Neural crest cell (in vitro differentiated cells): ENCODE results near the gene RNF214. TPM values are rescaled to one million over a fixed set of nuclear protein-coding genes. Genes with fewer than 3 reads are reported as not detected.
"Not testable (repeated sequence)": the region's sequence is repeated elsewhere in the genome, so short reads cannot be mapped to it uniquely, and the experiment has no call there.

Experiments
- DNase-seq: peaks from one replicate; pipeline ENCODE4 v3.0.0; 2021; ENCODE audit warnings: low read depth, mixed read lengths, low spot score
- H3K27ac Mint-ChIP-seq: one replicate; pipeline ENCODE4 v1.8.0; 2021; ENCODE audit warnings: mild to moderate bottlenecking, mixed read lengths; ENCODE audit not compliant: unreplicated experiment
- H3K27me3 Mint-ChIP-seq: 2 replicates; pipeline ENCODE4 v1.8.0; 2021; ENCODE audit warnings: low read depth, mild to moderate bottlenecking, mixed read lengths
- H3K36me3 Mint-ChIP-seq: 2 replicates; pipeline ENCODE4 v1.8.0; 2021; ENCODE audit warnings: low read depth, mild to moderate bottlenecking, mixed read lengths
- H3K4me1 Mint-ChIP-seq: 2 replicates; pipeline ENCODE4 v1.8.0; 2021; ENCODE audit warnings: mixed read lengths
- H3K4me3 Mint-ChIP-seq: one replicate; pipeline ENCODE4 v1.8.0; 2021; ENCODE audit warnings: mild to moderate bottlenecking, mixed read lengths
- H3K9me3 Mint-ChIP-seq: 2 replicates; pipeline ENCODE4 v1.8.0; 2021; ENCODE audit warnings: mixed read lengths
- CTCF ChIP-seq: fragments of 200-600 bp; sonication (generic); conservative IDR thresholded peaks from 2 replicates; pipeline ENCODE4 v1.5.0; 2021; ENCODE audit warnings: antibody characterized with exemption, mild to moderate bottlenecking
- total RNA-seq: library from RNA; stranded (reverse); gene quantifications from 2 replicates; pipeline ENCODE4 v1.2.1, GENCODE V29; 2021

RNF214 gene
- total RNA-seq, 1 donor from 2014 or later: 47.5 TPM

- Mint-ChIP-seq H3K36me3 (no peaks in the 10 kb centered on the region), H3K27ac (no peak overlapping the region), H3K27me3 (no peaks in the 10 kb centered on the region), H3K4me1 (peaks cover 28% of the 10 kb centered on the region), H3K9me3 (no peaks in the 10 kb centered on the region), H3K4me3 (peak overlapping the region; percentile 88)
- TF ChIP-seq CTCF: no peak
- no peak for DNase-seq
Measured at GRCh38 chr11:117314840-117315239, 82.4 kb downstream of the RNF214 start.

GRCh38 chr11:117315285-117316196 is 83.1 kb downstream of the RNF214 start:
- peak overlapping the region; percentile 89 for H3K4me3 Mint-ChIP-seq
- no peaks in the 10 kb centered on the region for H3K27me3 Mint-ChIP-seq
- no peaks in the 10 kb centered on the region for H3K9me3 Mint-ChIP-seq
- H3K4me1 Mint-ChIP-seq: peaks cover 28% of the 10 kb centered on the region
- no peak overlapping the region for H3K27ac Mint-ChIP-seq
- no peaks in the 10 kb centered on the region for H3K36me3 Mint-ChIP-seq
- no peak for DNase-seq
- no peak for TF ChIP-seq CTCF

- H3K27ac Mint-ChIP-seq: peak within 1 kb of the TSS; percentile 13
Measured at GRCh38 chr11:117316197-117316961, 83.9 kb downstream of the RNF214 start, which contains the start of gene BACE1. TSS of gene BACE1 (minus strand) at chr11:117316256. CDS start at chr11:117315795, 461 bp downstream.

GRCh38 chr11:117318738-117319137 is 86.3 kb downstream of the RNF214 start:
- H3K4me3 Mint-ChIP-seq: no peak overlapping the region
- H3K4me1 Mint-ChIP-seq: peaks cover 21% of the 10 kb centered on the region
- no peak for TF ChIP-seq CTCF
- no peak for DNase-seq
- no peaks in the 10 kb centered on the region for H3K27me3 Mint-ChIP-seq
- H3K9me3 Mint-ChIP-seq: no peaks in the 10 kb centered on the region
- H3K27ac Mint-ChIP-seq: no peak overlapping the region
- H3K36me3 Mint-ChIP-seq: no peaks in the 10 kb centered on the region

More at GRCh38 chr11:117316197-117316961, 83.9 kb downstream of the RNF214 start, which contains the start of gene BACE1:
- no peaks in the 10 kb centered on the region for H3K36me3 Mint-ChIP-seq
- DNase-seq: peak; percentile 76
- no peaks in the 10 kb centered on the region for H3K9me3 Mint-ChIP-seq
- H3K4me3 Mint-ChIP-seq: peak within 1 kb of the TSS; percentile 89
- H3K27me3 Mint-ChIP-seq: no peaks in the 10 kb centered on the region
- no peak for TF ChIP-seq CTCF
- H3K4me1 Mint-ChIP-seq: peaks cover 28% of the 10 kb centered on the region

GRCh38 chr11:117319214-117319840 is 86.9 kb downstream of the RNF214 start:
- TF ChIP-seq CTCF: no peak
- H3K9me3 Mint-ChIP-seq: no peaks in the 10 kb centered on the region
- H3K4me1 Mint-ChIP-seq: peaks cover 15% of the 10 kb centered on the region
- no peaks in the 10 kb centered on the region for H3K36me3 Mint-ChIP-seq
- H3K27ac Mint-ChIP-seq: no peak overlapping the region
- no peak for DNase-seq
- H3K27me3 Mint-ChIP-seq: no peaks in the 10 kb centered on the region
- no peak overlapping the region for H3K4me3 Mint-ChIP-seq

- not testable (repeated sequence) for H3K9me3 Mint-ChIP-seq, H3K27me3 Mint-ChIP-seq, H3K4me3 Mint-ChIP-seq, H3K36me3 Mint-ChIP-seq, DNase-seq, H3K4me1 Mint-ChIP-seq, H3K27ac Mint-ChIP-seq
Measured at GRCh38 chr11:117327255-117327566, 94.7 kb downstream of the RNF214 start.
